ENCODE results near the gene MIPEP. TPM values are rescaled to one million over a fixed set of nuclear protein-coding genes. Genes with fewer than 3 reads are reported as not detected.

MIPEP gene
- total RNA-seq, 1 donor from 2014 or later: 12.0 TPM

DNA sequence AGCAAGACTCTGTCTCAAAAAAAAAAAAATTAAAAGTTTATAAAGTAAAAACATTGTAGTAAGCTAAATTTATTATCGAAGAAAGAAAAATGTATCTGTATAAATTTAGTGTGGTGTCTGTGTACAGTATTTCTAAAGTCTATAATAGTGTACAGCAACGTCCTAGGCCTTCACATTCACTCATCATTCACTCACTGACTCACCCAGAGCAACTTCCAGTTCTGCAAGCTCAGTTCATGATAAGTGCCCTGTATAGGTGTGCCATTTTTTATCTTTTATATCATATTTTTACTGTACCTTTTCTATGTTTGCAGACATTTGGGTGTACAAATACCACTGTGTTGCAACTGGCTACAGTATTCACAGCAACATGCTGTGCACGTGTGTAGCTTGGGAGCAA, 200.9 kb downstream of the MIPEP start:
- DNase-seq (ENCODE audit: low spot score) (no peak), ATAC-seq (no peak)

- ATAC-seq: no peak
These were observed 201.6 kb downstream of the MIPEP start for GRCh38 chr13:23687614-23688013.

GRCh38 chr13:23686948-23687347, 202.3 kb downstream of the MIPEP start:
- no peak for ATAC-seq
- no peak for DNase-seq (ENCODE audit: low spot score)

More at GRCh38 chr13:23687614-23688013, 201.6 kb downstream of the MIPEP start:
- no peak for DNase-seq (ENCODE audit: low spot score)

DNA sequence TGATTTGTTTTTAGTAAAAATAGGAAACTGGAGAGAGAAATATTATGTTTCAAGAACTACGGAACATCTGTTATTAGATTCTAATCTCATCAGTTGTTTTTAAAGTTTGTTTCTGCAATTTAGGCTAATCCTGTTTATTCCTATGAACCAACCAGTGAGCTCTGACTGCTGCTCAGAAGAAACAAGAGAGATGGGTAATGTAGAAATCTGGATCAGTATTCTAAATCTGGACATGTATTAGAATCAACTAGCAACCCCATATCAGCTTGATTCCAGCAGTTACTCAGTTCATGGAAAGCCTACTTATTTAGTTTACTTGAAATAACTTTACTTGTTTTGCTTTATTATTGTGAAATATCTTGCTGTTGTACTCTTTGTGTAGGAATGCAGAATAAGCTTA, 203.8 kb downstream of the MIPEP start:
- no peak for ATAC-seq
- DNase-seq (ENCODE audit: low spot score): no peak

DNA sequence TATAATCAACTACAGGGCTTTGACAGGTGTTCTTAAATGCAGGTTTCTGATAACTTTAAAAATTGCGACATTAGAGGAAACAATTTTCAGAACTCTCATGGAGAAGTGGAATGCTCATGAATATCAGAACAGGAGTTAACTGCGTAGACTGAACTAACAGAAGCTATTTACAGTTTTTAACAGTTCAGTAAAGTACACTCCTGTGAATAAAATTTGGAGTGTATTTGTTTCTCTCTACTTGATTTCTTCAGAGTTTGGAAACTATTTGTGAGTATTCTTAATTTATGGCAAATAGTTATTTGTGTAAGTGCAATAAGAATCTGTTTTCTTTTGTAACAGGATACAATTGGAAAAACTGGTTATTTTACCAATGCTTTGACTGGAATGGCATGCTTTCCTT, 204.6 kb downstream of the MIPEP start:
- no peak for DNase-seq (ENCODE audit: low spot score)
- no peak for ATAC-seq

DNA sequence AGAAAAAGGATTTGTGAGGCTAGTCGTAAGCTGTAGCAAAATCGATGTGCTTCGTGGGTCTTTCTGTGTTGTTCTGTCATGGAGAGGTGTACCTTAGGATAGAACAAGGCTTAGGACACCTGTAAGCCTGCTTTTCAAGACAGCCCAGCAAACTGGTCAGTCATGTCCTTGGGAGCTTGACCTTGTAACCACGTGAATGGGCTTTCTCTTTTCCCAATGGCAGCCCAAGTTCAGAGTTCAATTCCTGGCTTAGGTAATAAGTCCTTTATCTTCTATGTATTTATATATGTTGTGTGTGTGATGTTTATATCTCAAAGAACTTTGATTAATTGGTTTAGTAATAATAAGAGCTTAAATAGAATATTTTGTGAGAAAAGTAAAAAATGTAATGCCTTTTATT, 206.1 kb downstream of the MIPEP start:
- no peak for DNase-seq (ENCODE audit: low spot score)
- no peak for ATAC-seq

- ATAC-seq (no peak), DNase-seq (ENCODE audit: low spot score) (no peak)
These were observed 208.1 kb downstream of the MIPEP start for GRCh38 chr13:23680845-23681669.

Other genes with a start within 250 kb of the MIPEP start
- not detected for gene C1QTNF9B, start 8.1 kb upstream of the MIPEP start, total RNA-seq

Data from left lobe of liver (tissue), 2 donors.